HG02763 (cell line): ENCODE results near the gene CRACR2A.

Experiments
- ATAC-seq: cut with Tn5 transposase; IDR thresholded peaks from one replicate; pipeline ENCODE4 v1.9.1; 2021; ENCODE audit warnings: mild to moderate bottlenecking, moderate library complexity; ENCODE audit not compliant: unreplicated experiment

The CRACR2A gene

GRCh38 chr12:3752741-3753486, at the start of gene CRACR2A:
Gene CRACR2A, minus strand, starts transcription at chr12:3753109. Its CDS starts 56,110 bp downstream, at chr12:3696999.
- ATAC-seq: peak; percentile 82

- no peak for ATAC-seq
Observed at GRCh38 chr12:3797531-3798048, 44.7 kb upstream of the CRACR2A start.

- ATAC-seq: no peak
Observed at GRCh38 chr12:3795492-3796133, 42.7 kb upstream of the CRACR2A start.

GRCh38 chr12:3795066-3795465, 42.2 kb upstream of the CRACR2A start:
- ATAC-seq: no peak

GRCh38 chr12:3792623-3793288, 39.8 kb upstream of the CRACR2A start:
- ATAC-seq: no peak

- ATAC-seq: no peak
Observed at GRCh38 chr12:3791256-3791874, 38.5 kb upstream of the CRACR2A start.

- no peak for ATAC-seq
Observed at GRCh38 chr12:3790642-3791041, 37.7 kb upstream of the CRACR2A start.

GRCh38 chr12:3789838-3790237, 36.9 kb upstream of the CRACR2A start:
- no peak for ATAC-seq

GRCh38 chr12:3777206-3777809, 24.4 kb upstream of the CRACR2A start:
- ATAC-seq: no peak

GRCh38 chr12:3775385-3776035, 22.6 kb upstream of the CRACR2A start:
- ATAC-seq: no peak

GRCh38 chr12:3772380-3772779, 19.5 kb upstream of the CRACR2A start:
- no peak for ATAC-seq

- no peak for ATAC-seq
Observed at GRCh38 chr12:3771853-3772252, 18.9 kb upstream of the CRACR2A start.

GRCh38 chr12:3770891-3771290, 18.0 kb upstream of the CRACR2A start:
- ATAC-seq: no peak

GRCh38 chr12:3768911-3769447, 16.1 kb upstream of the CRACR2A start:
- no peak for ATAC-seq

- no peak for ATAC-seq
Observed at GRCh38 chr12:3761116-3761735, 8.3 kb upstream of the CRACR2A start.

- ATAC-seq: no peak
Observed at GRCh38 chr12:3759878-3760277, 7.0 kb upstream of the CRACR2A start.

- ATAC-seq: no peak
Observed at GRCh38 chr12:3757261-3757660, 4.4 kb upstream of the CRACR2A start.

- ATAC-seq: no peak
Observed at GRCh38 chr12:3755898-3756297, 3.0 kb upstream of the CRACR2A start.

GRCh38 chr12:3753544-3754284, 805 bp upstream of the CRACR2A start:
- no peak for ATAC-seq
